Pons (tissue), 1 donor: ENCODE data around the gene ADGRB2.

ENCODE experiments used
- DNase-seq: peaks from one replicate; pipeline ENCODE4 v3.0.0-alpha.2; 2016; ENCODE audit warnings: low spot score

Gene ADGRB2

GRCh38 chr1:31763671-31764311 is 349 bp downstream of the ADGRB2 start:
- DNase-seq: no peak

DNA sequence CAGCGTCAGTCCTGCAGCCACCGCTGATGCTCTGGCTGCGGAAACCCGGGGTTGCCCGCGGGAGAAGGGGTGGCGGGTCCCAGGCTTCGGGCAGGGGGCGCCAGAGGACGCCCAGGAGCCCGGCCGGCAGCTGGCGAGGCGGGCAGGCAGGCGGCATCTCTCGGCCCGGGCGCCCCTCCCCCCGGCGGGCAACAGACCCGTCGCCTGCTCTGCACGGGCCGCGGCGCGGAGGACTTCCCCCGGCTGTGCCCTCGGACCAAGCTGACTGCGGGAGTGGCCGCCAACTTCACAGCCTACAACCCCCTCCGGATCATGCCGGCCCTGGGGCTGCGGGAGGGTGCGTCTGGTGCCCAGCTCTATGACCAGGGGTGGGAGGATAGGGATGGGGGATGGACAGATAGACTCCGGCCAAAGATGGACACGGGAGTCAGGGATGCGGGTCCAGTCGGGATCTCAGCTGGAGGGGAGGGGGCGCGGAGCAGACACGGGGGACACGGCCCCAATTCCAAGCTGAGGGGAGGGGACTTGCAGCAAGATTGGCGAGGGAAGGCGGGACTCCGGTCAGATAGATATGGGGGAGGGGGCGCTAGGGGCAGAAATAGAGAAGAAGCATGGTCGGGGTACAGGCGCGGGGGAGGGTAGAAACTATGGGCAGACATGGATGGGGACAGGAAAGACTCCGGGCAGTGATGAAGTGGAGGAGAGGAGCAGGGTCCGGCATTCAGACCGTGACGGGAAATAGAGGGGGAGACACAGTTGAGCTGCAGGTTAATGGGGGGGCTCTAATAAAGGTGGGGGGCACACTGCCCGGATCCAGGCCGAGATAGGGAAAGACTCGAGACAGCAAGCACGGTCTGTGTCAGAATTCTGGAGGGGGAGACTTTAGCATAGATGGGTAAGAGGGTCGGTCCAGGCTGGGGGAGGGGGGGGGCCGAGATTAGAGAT is 1.1 kb downstream of the ADGRB2 start:
- peak; percentile 64 for DNase-seq

DNA sequence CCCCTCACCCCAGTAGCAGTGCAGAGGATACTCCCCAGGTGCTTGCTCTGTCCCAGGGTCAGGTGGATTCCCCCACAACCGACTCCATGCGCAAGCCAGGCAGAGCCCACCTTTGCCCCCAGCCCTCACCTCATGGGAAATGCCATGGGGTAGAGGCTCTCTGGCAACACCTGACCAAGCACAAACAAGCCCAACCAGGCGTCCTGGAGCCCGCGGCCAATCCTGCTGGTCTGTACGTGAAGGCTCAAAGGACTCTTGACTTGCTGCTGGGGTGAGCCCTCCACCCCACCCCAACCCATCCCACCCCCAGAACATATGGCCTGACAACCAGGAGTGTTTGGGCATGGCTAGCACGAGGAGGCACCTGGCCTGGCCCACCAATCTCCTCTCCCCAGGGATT is 1.8 kb downstream of the ADGRB2 start:
- no peak for DNase-seq

DNA sequence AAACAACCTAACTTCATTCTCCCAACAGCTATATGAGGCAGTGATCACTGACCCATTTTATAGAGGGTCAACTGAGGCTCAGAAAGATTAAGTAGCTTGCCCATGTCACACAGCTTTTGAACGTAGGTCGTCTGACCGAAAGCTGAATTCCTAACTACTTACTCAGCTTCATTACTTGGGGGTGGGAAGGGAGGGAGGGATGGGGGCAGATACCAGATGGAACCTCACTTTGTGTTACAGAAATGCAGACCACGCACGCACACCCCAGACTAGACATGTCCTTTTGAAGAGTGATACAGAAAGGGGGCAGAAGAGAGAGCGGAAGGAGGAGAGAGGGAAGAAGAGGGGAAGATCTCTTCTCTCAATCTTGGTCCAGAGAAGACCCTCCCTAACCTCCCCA is 2.3 kb downstream of the ADGRB2 start:
- DNase-seq: no peak

DNA sequence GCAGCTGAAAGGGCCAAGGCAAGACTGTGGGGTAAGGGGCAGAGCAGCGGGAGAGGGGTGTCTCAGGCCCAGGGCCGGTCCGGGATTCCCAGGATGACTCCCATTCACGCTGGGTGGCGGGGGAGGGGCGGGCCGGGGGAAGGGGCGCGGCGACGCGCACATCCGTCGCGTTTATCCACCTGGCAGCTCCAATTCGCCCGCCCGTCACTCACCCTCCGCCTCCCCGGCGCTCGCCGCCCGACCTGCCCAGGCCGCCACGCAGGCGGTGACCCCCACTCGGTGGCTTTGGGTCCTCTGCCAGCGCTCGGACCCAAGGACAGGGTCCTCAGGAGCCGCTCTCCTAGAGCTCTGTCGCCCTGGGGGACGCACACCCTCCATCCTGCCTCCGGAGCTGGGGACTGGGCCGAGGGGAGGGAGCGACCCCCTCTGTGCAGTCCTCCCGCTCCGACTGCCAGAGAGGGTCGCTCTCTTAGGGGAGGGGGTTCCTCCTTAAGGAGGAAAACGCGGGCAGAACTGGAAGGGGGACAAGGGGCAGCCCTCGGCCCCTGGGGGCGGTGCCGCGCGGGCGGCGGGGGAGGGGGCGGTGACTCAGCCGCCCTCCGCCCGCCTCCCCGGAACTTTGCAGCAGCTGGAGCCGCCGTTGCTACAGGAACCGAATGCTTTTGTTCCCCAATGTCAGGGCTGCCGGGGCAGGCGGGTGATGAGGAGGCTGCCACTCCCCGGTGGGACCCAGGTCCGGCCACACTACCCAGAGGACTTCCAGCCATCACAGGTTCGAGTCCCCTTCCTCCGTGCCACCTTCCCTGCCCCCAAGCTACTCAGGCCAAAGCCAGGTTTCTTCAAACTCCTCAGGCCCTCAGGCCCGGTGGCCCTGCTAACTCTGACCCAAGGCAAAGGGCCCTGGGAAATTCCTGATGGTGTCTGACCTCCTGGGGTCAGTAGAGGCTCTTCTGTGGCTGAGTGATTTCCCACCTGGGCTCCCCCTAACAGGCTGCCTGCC is 3.4 kb downstream of the ADGRB2 start:
- no peak for DNase-seq

- no peak for DNase-seq
Measured at GRCh38 chr1:31759298-31760023, 4.7 kb downstream of the ADGRB2 start.

DNA sequence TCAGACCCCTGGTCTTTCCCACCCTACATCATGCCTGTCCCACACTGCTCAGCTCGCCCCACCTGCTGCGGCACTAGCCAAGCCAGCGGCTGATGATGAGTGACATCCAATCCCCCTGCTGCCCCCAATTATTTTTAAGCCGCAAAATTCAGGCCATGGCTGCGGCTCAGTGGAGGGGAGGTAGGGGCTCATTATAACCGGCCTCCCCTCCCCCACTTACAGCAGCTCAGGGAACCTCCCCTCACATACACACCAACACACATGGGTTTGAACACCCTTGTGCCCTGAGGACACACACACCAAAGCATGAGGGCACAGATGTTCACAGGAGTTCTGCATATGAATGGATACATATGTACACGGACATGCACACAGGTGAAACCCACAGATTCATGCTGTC is 5.3 kb downstream of the ADGRB2 start:
- no peak for DNase-seq

- no peak for DNase-seq
Measured at GRCh38 chr1:31757989-31758388, 6.2 kb downstream of the ADGRB2 start.

GRCh38 chr1:31757204-31757679 is 6.9 kb downstream of the ADGRB2 start:
- DNase-seq: no peak

- DNase-seq: no peak
Measured at GRCh38 chr1:31756578-31756977, 7.6 kb downstream of the ADGRB2 start.

DNA sequence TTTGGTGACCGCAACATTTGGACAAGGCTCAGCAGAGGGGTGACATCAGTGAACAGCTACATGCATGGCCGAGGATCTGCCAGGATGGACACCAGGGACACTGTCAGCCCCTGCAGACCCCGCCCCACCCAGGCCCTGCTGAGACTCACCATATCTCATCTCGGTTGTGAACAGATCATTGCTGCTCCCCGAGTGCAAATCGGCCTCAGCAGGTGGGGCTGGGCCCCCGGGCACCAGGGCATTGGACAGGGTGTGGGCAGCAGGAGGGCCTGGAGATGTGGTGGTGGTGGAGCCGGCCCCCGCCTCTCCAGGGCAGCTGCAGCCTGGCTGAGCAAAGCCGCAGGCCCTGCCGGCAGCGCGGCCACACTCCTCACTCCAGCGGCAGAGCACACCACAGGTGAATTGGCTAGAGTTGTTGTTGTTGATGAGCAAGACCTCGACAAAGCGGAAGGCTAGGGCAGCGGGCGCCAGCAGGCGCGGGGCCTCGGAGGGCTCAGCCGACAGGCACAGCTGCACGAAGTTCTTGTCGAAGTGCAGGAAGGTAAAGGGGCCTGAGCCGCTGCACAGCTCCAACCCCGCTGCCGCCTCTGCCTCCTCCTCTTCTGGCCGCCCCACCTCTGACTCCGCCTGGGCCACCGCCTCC is 8.2 kb downstream of the ADGRB2 start:
- DNase-seq: no peak

DNA sequence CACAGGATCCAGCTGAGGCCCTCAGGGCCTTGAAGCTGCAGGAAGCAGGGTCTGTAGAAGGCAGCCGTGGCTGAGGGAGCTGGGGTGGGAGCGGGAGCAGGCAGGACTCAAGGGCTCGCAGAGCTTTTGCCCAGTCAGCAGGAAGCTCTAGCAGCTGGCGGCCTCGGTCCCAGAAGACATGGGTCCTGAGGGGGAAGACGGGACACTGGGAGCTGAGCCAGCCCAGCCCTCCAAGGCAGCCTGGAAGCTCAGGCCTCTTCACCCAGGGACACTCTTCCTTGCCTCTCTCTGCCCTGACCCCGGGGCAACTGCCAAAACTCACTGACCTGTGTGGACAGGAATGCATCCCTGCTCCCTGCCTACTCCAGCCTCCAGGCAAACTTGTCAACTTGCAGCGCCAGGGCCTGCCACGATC is 8.9 kb downstream of the ADGRB2 start:
- DNase-seq: no peak

DNA sequence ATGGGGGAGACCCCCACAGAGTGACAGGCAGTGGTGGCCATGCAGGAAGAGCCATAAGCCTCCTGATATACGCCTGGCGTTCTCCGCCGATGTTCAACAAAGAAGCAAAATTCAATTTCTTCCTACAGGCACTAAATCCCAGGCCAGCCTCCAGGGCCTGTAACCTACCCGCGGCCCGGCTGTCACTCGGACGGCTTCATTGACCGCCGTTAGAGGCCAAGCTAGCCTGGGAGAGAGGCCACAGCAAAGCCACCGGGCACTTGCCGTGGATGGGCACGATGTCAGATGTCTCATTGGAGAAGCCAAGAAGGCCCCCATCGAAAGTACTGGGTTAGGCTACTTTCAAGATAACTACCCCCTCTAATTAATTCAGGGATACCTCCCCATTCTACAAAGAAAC is 9.7 kb downstream of the ADGRB2 start:
- DNase-seq: no peak

DNA sequence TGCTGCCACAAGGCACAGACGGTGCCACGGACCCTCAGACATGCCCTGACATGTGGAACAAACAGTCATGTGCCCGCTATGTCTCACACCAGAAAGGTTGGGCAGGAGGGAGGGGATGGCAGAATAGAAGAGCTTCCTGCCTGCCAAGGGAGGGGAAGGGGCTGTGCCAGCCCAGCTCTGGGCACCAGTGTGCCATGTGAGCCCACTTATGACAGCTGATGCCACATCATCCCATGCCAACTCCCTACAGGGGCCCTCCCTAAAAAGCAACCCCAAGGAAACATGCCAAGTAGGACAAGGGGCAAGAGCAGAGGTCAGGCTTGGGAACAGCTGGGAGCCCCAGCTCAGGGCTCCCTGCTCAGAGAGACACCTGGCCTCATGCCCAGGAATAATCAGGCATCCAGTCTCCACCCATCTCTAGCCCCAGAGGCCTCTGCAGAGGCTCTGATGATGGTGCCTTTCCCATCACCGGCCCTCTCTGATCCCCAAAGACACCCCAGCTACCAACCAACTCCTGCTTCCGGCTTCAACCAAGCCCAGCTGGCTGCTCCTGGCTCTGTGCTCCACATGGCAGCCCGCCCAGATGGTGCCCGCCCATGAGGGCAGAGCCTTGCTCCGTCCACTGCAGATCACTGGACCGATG is 10.3 kb downstream of the ADGRB2 start:
- peak; percentile 93 for DNase-seq

GRCh38 chr1:31752952-31753475 is 11.1 kb downstream of the ADGRB2 start:
- DNase-seq: peak; percentile 39

- no peak for DNase-seq
Measured at GRCh38 chr1:31752258-31752657, 11.9 kb downstream of the ADGRB2 start.

DNA sequence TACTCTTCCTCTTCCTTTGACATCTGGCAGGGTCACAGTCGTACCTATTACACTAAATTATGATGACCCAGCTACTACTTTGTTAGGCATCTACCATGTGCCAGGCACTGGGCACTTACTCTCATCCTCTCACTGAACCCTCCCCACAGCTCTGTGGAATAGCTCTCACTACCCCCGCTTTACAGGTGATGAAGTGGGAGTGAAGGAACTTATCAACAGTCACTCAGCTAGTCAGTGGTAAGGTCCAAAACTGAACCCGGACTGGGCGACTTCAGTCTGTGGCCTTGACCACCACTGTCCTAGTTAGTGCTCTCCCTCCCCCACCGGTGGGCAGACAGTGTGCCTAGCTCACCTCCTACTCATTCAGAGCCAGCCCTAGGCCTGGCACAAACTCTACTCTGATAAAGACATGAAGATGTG is 12.3 kb downstream of the ADGRB2 start:
- DNase-seq: no peak

DNA sequence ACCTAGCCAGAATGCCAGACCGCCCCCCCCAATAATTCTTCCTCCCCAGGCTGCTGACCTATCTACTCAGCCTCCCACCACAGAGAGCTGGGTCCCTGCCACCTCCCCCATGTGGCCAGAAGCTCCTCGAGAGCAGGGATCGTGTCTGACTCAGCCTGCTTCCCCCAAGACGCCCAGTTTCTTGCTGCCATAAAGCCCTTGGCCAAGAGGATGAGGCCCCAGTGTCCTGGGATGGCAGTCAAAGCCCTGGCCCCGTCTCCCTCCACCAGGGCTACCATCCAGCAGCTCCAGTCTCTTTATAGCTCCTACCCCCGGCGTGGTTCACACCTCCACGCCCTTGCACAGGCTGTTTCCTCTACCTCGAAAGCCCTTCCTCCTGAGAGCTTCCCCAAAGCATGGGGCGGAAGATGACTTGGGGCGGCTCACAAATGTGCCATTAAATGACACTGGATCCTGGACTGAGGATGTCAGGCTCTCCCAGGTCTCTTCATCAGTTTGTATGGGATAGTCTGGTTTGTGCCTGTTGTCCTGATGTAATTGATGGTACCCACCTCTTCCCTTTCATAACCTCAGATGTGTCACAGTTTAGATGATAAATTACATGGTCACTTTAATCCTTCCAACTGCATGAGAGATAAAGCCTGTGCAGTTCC is 13.2 kb downstream of the ADGRB2 start:
- DNase-seq: no peak
